Spleen (tissue), 11 donors: ENCODE results near the gene IQSEC3. TPM values are rescaled to one million over a fixed set of nuclear protein-coding genes. Genes with fewer than 3 reads are reported as not detected.

Source experiments
- DNase-seq: peaks from one replicate; pipeline ENCODE4 v3.0.0-alpha.2; 2020
- H3K27ac ChIP-seq, 8 donors: fragments of 200-600 bp; sonication (generic) in 7 of 8; 1 replicate in 4 of 8; 2 replicates in 4 of 8; pipeline versions ENCODE4 v1.5.0 to v1.8.0; 2016 to 2021; ENCODE audit warnings: inconsistent platforms in 4 of 8, mild to moderate bottlenecking in 4 of 8, moderate library complexity in 1 of 8
- H3K27me3 ChIP-seq, 7 donors: fragments of 200-600 bp; sonication (generic) in 6 of 7; replicated peaks in 1 of 7; 1 replicate in 4 of 7; 2 replicates in 3 of 7; pipeline versions ENCODE4 v1.5.0 to v1.8.0; 2016 to 2021; ENCODE audit warnings: inconsistent platforms in 3 of 7, mild to moderate bottlenecking in 1 of 7
- H3K36me3 ChIP-seq, 6 donors: fragments of 200-600 bp; sonication (generic) in 5 of 6; 1 replicate in 4 of 6; 2 replicates in 2 of 6; pipeline versions ENCODE4 v1.5.0 to v1.8.0; 2016 to 2021; ENCODE audit warnings: inconsistent platforms in 2 of 6
- H3K4me1 ChIP-seq, 6 donors: fragments of 200-600 bp; sonication (generic) in 5 of 6; 1 replicate in 3 of 6; 2 replicates in 3 of 6; pipeline versions ENCODE4 v1.5.0 to v1.8.0; 2016 to 2021; ENCODE audit warnings: inconsistent platforms in 3 of 6
- H3K4me3 ChIP-seq, 8 donors: fragments of 200-600 bp; sonication (generic) in 7 of 8; 1 replicate in 4 of 8; 2 replicates in 4 of 8; pipeline versions ENCODE4 v1.5.0 to v1.8.0; 2016 to 2021; ENCODE audit warnings: inconsistent platforms in 4 of 8, mild to moderate bottlenecking in 4 of 8, moderate library complexity in 2 of 8
- H3K9me3 ChIP-seq, 8 donors: fragments of 200-600 bp; sonication (generic) in 7 of 8; 1 replicate in 4 of 8; 2 replicates in 4 of 8; pipeline versions ENCODE4 v1.5.0 to v1.8.0; 2016 to 2021; ENCODE audit warnings: inconsistent platforms in 4 of 8
- POLR2A ChIP-seq, 3 donors: fragments of 450-650 bp; IDR thresholded peaks; one replicate each; pipeline ENCODE4 v1.5.1; 2017; ENCODE audit warnings: antibody characterized with exemption in 3 of 3, mild to moderate bottlenecking in 1 of 3
- POLR2AphosphoS5 ChIP-seq, 3 donors: sonication (generic); formaldehyde crosslinking; IDR thresholded peaks; one replicate each; pipeline ENCODE4 v1.5.1; 2017; ENCODE audit warnings: antibody characterized with exemption in 3 of 3
- WGBS, 5 donors: extraction: QIAGEN DNeasy Blood & Tissue Kit in 3 of 5; methylation state at CpG; one replicate each; pipeline versions ENCODE4 v1.1.5 to v1.1.7; 2013 to 2018; 5-methylcytosine and 5-hydroxymethylcytosine counted together
- intact Hi-C: fragments of 100-400 bp; cut with DNase I; formaldehyde crosslinking; loops from one replicate; pipeline ENCODE4 v1.15.0; 2023; ENCODE audit warnings: low total_unique reads
- polyA plus RNA-seq, 3 donors: library from polyadenylated mRNA; stranded (reverse); fragments of 200-250 nt; gene quantifications; one replicate each; pipeline ENCODE4 v1.2.1, GENCODE V29; 2013
- total RNA-seq, 7 donors: library from RNA; depleted of rRNA in 3 of 7; stranded (reverse); fragments of >200 nt in 3 of 7; fragmentation: NEBNext Ultra II Directional in 4 of 7; extraction: Animal tissue kit (Norgen Biotek cat#: 25700) in 4 of 7; gene quantifications; one replicate each; pipeline versions ENCODE4 v1.1.0 to v1.2.1, GENCODE V29; 2016 to 2021
- TF ChIP-seq, protein P1 (sequence below), 11 experiments: fragments of 200-600 bp in 7 of 11; fragments of 450-650 bp in 4 of 11; sonication (generic) in 4 of 11; IDR thresholded peaks in 8 of 11; conservative IDR thresholded peaks in 3 of 11; 1 replicate in 7 of 11; 2 replicates in 4 of 11; pipeline versions ENCODE4 v1.4.0 to v1.8.0; 2016 to 2021; ENCODE audit warnings: antibody characterized with exemption in 11 of 11, inconsistent platforms in 4 of 11, mild to moderate bottlenecking in 1 of 11
- donor health status: healthy with polysubstance abuse.
- donor health status: DM: no; HTN: no; CAD: no; lungs with moderate emphysema.
- donor health status: DM: no; HTN: no; CAD: no.
- donor health status: Bipolar disorder and iron deficiency.
- donor health status: healthy.
- donor health status: DM: no; HTN: no; CAD: no.
- donor health status: DM: yes; HTN: yes; CAD: no.

IQSEC3 gene
- total and polyA plus RNA-seq, 10 donors = 0.20 to 1.6 (median 0.52) TPM; not detected in 1

DNA sequence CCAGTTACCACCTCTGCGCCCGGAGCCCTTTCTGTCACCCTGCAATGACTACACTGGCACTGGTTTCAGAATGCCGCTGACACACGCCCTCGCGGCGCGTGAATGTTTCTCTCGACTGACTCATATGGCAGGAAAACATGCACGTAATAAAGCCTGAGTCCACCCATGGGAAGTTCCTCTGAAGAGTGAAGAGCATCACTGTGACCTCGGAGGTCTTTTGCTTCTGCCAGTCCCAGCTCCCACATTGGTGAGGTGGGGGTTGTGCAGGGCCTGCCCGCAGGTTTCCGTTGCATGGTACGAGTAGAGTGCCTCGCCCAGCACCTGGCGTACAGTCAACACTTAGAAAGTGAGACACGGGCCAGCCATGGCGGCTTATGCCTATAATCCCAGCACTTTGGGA lies 158.4 kb downstream of the IQSEC3 start:
- intact Hi-C loops = no loop called here
- peaks cover 0 to 22% (median 0%) of the 10 kb centered on the region in 7 donors for H3K27me3 ChIP-seq
- WGBS, 5 donors = 86 to 91% (median 89%) methylated on average over 18 of the region's 18 CpGs
- no peaks in the 10 kb centered on the region for H3K9me3 ChIP-seq
- no peak overlapping the region for H3K27ac ChIP-seq
- H3K4me3 ChIP-seq = no peak overlapping the region
- DNase-seq = no peak
- peaks cover 0 to 2% (median 0%) of the 10 kb centered on the region in 6 donors for H3K4me1 ChIP-seq
- H3K36me3 ChIP-seq = no peaks in the 10 kb centered on the region
- TF ChIP-seq POLR2A (IDR thresholded peaks at IDR 0.05) = no peak
- no peak for TF ChIP-seq POLR2AphosphoS5 (IDR thresholded peaks at IDR 0.05)
- TF ChIP-seq, protein P1, sequence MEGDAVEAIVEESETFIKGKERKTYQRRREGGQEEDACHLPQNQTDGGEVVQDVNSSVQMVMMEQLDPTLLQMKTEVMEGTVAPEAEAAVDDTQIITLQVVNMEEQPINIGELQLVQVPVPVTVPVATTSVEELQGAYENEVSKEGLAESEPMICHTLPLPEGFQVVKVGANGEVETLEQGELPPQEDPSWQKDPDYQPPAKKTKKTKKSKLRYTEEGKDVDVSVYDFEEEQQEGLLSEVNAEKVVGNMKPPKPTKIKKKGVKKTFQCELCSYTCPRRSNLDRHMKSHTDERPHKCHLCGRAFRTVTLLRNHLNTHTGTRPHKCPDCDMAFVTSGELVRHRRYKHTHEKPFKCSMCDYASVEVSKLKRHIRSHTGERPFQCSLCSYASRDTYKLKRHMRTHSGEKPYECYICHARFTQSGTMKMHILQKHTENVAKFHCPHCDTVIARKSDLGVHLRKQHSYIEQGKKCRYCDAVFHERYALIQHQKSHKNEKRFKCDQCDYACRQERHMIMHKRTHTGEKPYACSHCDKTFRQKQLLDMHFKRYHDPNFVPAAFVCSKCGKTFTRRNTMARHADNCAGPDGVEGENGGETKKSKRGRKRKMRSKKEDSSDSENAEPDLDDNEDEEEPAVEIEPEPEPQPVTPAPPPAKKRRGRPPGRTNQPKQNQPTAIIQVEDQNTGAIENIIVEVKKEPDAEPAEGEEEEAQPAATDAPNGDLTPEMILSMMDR (IDR thresholded peaks at IDR 0.05 in 8 of 11, conservative IDR thresholded peaks at IDR 0.05 in 3 of 11) = no peak

DNA sequence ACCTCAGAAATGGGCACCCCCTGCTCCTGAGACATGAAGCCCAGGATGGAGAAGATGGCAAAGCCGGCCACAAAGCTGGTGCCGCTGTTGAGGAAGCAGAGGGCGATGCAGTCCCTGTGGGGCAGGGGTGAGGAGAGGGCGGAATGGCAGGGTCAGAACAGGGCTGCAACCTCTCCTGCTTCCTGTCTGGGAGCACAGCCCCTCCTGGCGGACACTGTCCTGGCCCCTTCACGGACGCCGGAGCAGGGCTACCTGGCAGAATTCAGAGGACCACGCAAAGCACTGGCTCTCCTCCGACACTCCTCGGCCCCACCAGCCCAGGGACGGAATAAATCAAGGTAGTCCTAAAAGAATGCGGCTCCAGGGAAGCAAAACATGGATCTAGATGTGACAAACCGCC lies 159.8 kb downstream of the IQSEC3 start:
- H3K36me3 ChIP-seq = no peaks in the 10 kb centered on the region
- H3K27ac ChIP-seq = no peak overlapping the region
- H3K9me3 ChIP-seq = no peaks in the 10 kb centered on the region
- H3K4me3 ChIP-seq = no peak overlapping the region
- H3K4me1 ChIP-seq = no peaks in the 10 kb centered on the region
- no peak for DNase-seq
- TF ChIP-seq POLR2AphosphoS5 (IDR thresholded peaks at IDR 0.05) (no peak), POLR2A (IDR thresholded peaks at IDR 0.05) (no peak)
- TF ChIP-seq, protein P1 (IDR thresholded peaks at IDR 0.05 in 8 of 11, conservative IDR thresholded peaks at IDR 0.05 in 3 of 11) = no peak
- intact Hi-C loops = no loop called here
- H3K27me3 ChIP-seq = peaks cover 0 to 11% (median 0%) of the 10 kb centered on the region in 7 donors
- 72 to 87% (median 83%) methylated on average over 14 of the region's 14 CpGs for WGBS, 5 donors

DNA sequence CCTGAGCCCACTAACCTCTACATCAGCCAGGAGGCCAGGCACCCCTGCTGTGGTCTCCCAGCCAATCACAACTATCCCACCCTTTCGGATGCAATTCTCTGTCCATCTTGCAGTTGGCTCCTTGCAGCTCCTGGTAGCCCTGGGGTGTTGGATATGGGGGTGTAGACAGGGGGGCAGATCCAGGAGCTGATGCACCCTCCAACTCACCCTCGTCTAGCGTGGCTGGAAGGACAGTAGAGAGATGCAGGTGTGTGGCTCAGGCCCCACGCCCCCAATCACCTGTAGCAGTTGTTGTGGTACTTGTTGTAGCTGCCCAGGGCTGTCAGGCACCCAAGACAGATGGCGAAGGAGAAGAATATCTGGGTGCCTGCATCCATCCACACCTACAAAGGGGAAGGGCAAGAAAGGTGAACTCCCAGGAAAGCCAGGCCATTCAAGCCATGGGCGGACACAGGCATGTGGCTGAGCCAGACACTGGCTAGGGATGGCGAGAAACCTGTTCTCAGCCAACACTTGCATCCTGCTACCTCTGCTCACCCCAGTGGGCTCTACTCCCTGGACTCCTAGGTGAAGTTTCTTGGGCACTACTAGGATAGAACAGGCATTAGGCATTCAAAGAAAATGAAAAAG lies 160.8 kb downstream of the IQSEC3 start:
- no peaks in the 10 kb centered on the region for H3K9me3 ChIP-seq
- WGBS, 5 donors = 84 to 92% (median 84%) methylated on average over 7 of the region's 7 CpGs
- no peaks in the 10 kb centered on the region for H3K4me1 ChIP-seq
- intact Hi-C loops = no loop called here
- DNase-seq = no peak
- no peak overlapping the region for H3K27ac ChIP-seq
- H3K27me3 ChIP-seq = peaks cover 0 to 8% (median 0%) of the 10 kb centered on the region in 7 donors
- H3K36me3 ChIP-seq = no peaks in the 10 kb centered on the region
- H3K4me3 ChIP-seq = no peak overlapping the region
- TF ChIP-seq POLR2A (IDR thresholded peaks at IDR 0.05) (no peak), POLR2AphosphoS5 (IDR thresholded peaks at IDR 0.05) (no peak)
- TF ChIP-seq, protein P1 (IDR thresholded peaks at IDR 0.05 in 8 of 11, conservative IDR thresholded peaks at IDR 0.05 in 3 of 11) = no peak

Other genes starting within 250 kb of the IQSEC3 start
- gene SLC6A12, start 147.4 kb downstream of the IQSEC3 start, total RNA-seq = 1 to 10 TPM in 6 of 7 donors, under 1 TPM in 1; 0.91 to 3.1 (median 2.7) TPM
- gene SLC6A12, start 147.4 kb downstream of the IQSEC3 start, polyA plus RNA-seq = 1 to 10 TPM in 1 of 3 donors, under 1 TPM in 2; 0.35 to 1.2 (median 0.50) TPM
- 1 to 10 TPM in 1 of 7 donors, under 1 TPM in 1, not detected in 5; 0.30 to 1.7 TPM for gene SLC6A13, start 196.1 kb downstream of the IQSEC3 start, total RNA-seq
- under 1 TPM; 0.22 to 0.39 (median 0.24) TPM for gene SLC6A13, start 196.1 kb downstream of the IQSEC3 start, polyA plus RNA-seq